Progenitor cell of endocrine pancreas (in vitro differentiated cells): ENCODE results near the gene LEF1. TPM values are rescaled to one million over a fixed set of nuclear protein-coding genes. Genes with fewer than 3 reads are reported as not detected.

Source experiments
- DNase-seq: peaks from one replicate; pipeline ENCODE4 v3.0.0; 2021; ENCODE audit warnings: low spot score; ENCODE audit not compliant: unreplicated experiment
- H3K27ac Mint-ChIP-seq: 2 replicates; pipeline ENCODE4 v1.8.0; 2021; ENCODE audit warnings: mild to moderate bottlenecking, moderate library complexity, mixed read lengths
- H3K27me3 Mint-ChIP-seq: 2 replicates; pipeline ENCODE4 v1.8.0; 2021; ENCODE audit warnings: mixed read lengths
- H3K36me3 Mint-ChIP-seq: 2 replicates; pipeline ENCODE4 v1.8.0; 2022; ENCODE audit warnings: mixed read lengths; ENCODE audit not compliant: insufficient read depth
- H3K4me1 Mint-ChIP-seq: 2 replicates; pipeline ENCODE4 v1.8.0; 2021; ENCODE audit warnings: low read depth, mixed read lengths
- H3K4me3 Mint-ChIP-seq: 2 replicates; pipeline ENCODE4 v1.8.0; 2021; ENCODE audit warnings: low read depth, mild to moderate bottlenecking, moderate library complexity, mixed read lengths
- H3K9me3 Mint-ChIP-seq: 2 replicates; pipeline ENCODE4 v1.8.0; 2021; ENCODE audit warnings: low read depth, mixed read lengths
- CTCF ChIP-seq: fragments of 200-600 bp; sonication (generic); IDR thresholded peaks from one replicate; pipeline ENCODE4 v1.5.0; 2021; ENCODE audit warnings: antibody characterized with exemption, mild to moderate bottlenecking; ENCODE audit not compliant: unreplicated experiment
- total RNA-seq: library from RNA; stranded (reverse); gene quantifications from 2 replicates; pipeline ENCODE4 v1.2.1, GENCODE V29; 2021

Gene LEF1
- total RNA-seq, 1 donor from 2014 or later = 2.1 TPM

GRCh38 chr4:108048997-108049396, 119.7 kb downstream of the LEF1 start:
- Mint-ChIP-seq H3K9me3 (no peaks in the 10 kb centered on the region), H3K4me1 (no peaks in the 10 kb centered on the region), H3K27me3 (no peaks in the 10 kb centered on the region), H3K27ac (no peak overlapping the region), H3K4me3 (no peak overlapping the region), H3K36me3 (no peaks in the 10 kb centered on the region)
- TF ChIP-seq CTCF = no peak
- DNase-seq = no peak

GRCh38 chr4:108048157-108048556, 120.6 kb downstream of the LEF1 start:
- Mint-ChIP-seq H3K4me1 (no peaks in the 10 kb centered on the region), H3K9me3 (no peaks in the 10 kb centered on the region), H3K27ac (no peak overlapping the region), H3K27me3 (no peaks in the 10 kb centered on the region), H3K4me3 (no peak overlapping the region), H3K36me3 (no peaks in the 10 kb centered on the region)
- DNase-seq = no peak
- TF ChIP-seq CTCF = no peak

- Mint-ChIP-seq H3K4me1 (no peaks in the 10 kb centered on the region), H3K4me3 (no peak overlapping the region), H3K9me3 (no peaks in the 10 kb centered on the region), H3K27me3 (no peaks in the 10 kb centered on the region), H3K27ac (no peak overlapping the region), H3K36me3 (no peaks in the 10 kb centered on the region)
- no peak for DNase-seq
- no peak for TF ChIP-seq CTCF
Observed at GRCh38 chr4:108047199-108047598, 121.5 kb downstream of the LEF1 start.

- Mint-ChIP-seq H3K36me3 (no peaks in the 10 kb centered on the region), H3K4me3 (no peak overlapping the region), H3K4me1 (no peaks in the 10 kb centered on the region), H3K9me3 (no peaks in the 10 kb centered on the region), H3K27me3 (no peaks in the 10 kb centered on the region), H3K27ac (no peak overlapping the region)
- no peak for TF ChIP-seq CTCF
- no peak for DNase-seq
Observed at GRCh38 chr4:108045687-108046024, 123.1 kb downstream of the LEF1 start.

GRCh38 chr4:108044951-108045686, 123.6 kb downstream of the LEF1 start:
- DNase-seq = no peak
- no peaks in the 10 kb centered on the region for H3K36me3 Mint-ChIP-seq
- no peaks in the 10 kb centered on the region for H3K9me3 Mint-ChIP-seq
- no peaks in the 10 kb centered on the region for H3K27me3 Mint-ChIP-seq
- no peaks in the 10 kb centered on the region for H3K4me1 Mint-ChIP-seq
- H3K27ac Mint-ChIP-seq = no peak overlapping the region
- no peak for TF ChIP-seq CTCF
- no peak overlapping the region for H3K4me3 Mint-ChIP-seq
